ENCODE results near the gene KIZ.

DNA sequence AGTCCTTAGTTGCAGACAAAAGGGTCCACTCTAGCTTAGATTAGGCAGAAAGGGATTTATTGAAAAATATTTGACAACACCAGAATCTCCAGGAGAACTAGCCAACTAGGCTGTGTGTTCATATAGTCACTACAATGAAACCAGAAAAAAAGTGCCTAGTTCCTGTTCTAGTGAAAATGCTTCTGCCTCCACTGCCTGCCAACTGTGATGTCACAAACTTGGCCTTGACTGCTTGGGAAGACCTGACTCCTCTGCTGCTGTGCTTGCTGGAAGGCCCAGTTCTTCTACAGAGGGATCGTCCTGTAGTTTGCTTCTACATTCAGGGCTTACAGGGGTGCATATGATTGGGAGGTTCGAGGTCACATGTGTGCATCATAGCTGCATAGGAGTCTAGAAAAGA lies 136.9 kb downstream of the KIZ start:
- TF ChIP-seq POLR2A (IDR thresholded peaks at IDR 0.05; ENCODE audit: low read length) = no peak
- no peak for TF ChIP-seq GATA1 (IDR thresholded peaks at IDR 0.05; ENCODE audit: low read depth, low read length)
